AG04450 (cell line): ENCODE data around the gene KCTD15. TPM values are rescaled to one million over a fixed set of nuclear protein-coding genes. Genes with fewer than 3 reads are reported as not detected.
A peak's percentile ranks its signal among the peaks of the same experiment; 100 is the strongest.

Experiments used
- CTCF ChIA-PET: fragments of 300-600, 350-600 bp; formaldehyde crosslinking; extraction: SDS; loops from one replicate; lab custom pipeline; 2022; ENCODE audit warnings: antibody characterized with exemption, inconsistent platforms; lab: Charles Lee
- POLR2A ChIA-PET: fragments of 350-600 bp; formaldehyde crosslinking; extraction: SDS; loops from one replicate; lab custom pipeline; 2021; ENCODE audit warnings: antibody characterized with exemption, inconsistent platforms; lab: Yijun Ruan, JAX
- DNase-seq: peaks from one replicate; pipeline ENCODE4 v3.0.0-alpha.2; 2011; ENCODE audit warnings: low read depth, low spot score
- H3K27ac ChIP-seq: one replicate; pipeline ENCODE4 v1.5.1; 2012; ENCODE audit warnings: low read depth, low read length, control low read depth
- H3K27me3 ChIP-seq: one replicate; pipeline ENCODE4 v1.6.0; 2012; ENCODE audit warnings: low read length; ENCODE audit not compliant: control insufficient read depth, insufficient read depth
- H3K4me3 ChIP-seq: 2 replicates; pipeline ENCODE4 v1.5.1; 2011; ENCODE audit warnings: mild to moderate bottlenecking, low read depth, low read length, control low read depth
- H3K9me3 ChIP-seq: 2 replicates; pipeline ENCODE4 v1.5.1; 2012; ENCODE audit warnings: low read length; ENCODE audit not compliant: control insufficient read depth, insufficient read depth
- polyA minus RNA-seq: library from RNA; depleted of rRNA, polyadenylated mRNA; stranded (reverse); fragments of >200 nt; gene quantifications from 2 replicates; pipeline ENCODE4 v1.2.3, GENCODE V29; 2011; rRNA and poly(A)+ RNA removed
- polyA plus RNA-seq: library from polyadenylated mRNA; depleted of rRNA; stranded (reverse); fragments of >200 nt; gene quantifications from 2 replicates; pipeline ENCODE4 v1.2.3, GENCODE V29; 2011; rRNA removed
- TF ChIP-seq, protein P1 (sequence below): IDR thresholded peaks from 2 replicates; pipeline ENCODE4 v1.5.1; 2011; ENCODE audit warnings: low read depth, low read length, control low read depth, inconsistent platforms

Gene KCTD15, protein sequence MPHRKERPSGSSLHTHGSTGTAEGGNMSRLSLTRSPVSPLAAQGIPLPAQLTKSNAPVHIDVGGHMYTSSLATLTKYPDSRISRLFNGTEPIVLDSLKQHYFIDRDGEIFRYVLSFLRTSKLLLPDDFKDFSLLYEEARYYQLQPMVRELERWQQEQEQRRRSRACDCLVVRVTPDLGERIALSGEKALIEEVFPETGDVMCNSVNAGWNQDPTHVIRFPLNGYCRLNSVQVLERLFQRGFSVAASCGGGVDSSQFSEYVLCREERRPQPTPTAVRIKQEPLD
- polyA plus RNA-seq = 15.6 and 19.7 TPM in 2 replicates
- 11.2 and 11.3 TPM in 2 replicates for polyA minus RNA-seq

DNA sequence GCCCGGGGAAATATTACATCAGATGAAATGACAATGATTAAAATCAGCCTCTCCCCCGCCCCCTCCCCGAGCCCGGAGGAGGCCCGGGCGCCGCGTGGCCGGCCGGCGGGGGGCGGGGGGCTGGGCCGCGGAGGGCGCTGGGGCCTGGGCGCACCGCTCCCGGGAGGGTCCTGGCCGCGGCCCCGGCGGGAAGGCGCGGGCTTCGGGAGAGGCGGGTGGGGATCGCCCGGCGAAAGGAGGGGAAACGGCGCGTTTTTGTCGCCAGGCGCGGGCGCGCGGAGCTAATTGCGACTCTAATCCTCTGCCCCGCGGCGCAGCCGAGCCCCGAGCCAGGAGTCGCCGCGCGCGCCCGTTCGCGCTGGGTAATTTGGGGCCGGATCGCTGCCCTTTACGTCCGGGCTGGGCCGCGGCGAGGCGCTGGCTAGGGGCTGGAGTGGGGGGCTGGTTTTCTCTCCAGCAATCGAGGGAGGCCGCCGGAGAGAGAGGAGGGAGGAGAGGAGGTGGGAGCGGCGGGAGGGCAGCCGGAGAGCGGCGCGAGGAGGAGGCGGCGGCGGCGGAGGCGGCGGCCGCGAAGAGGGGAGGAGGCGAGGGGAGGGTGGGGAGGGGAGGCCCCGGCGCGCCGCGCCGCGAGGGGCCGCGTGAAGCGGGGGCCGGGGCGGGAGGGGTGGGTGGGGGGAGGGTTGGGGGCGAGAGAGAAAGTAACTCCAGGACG lies at the start of gene KCTD15:
KCTD15 (plus strand) TSS at position 707 of the 712 bp plus-strand sequence. CDS start 3,585 bp downstream, outside the sequence.
- Histone ChIP-seq H3K27me3 (peaks cover 6% of the 10 kb centered on the region), H3K4me3 (peak within 1 kb of the TSS; percentile 76), H3K9me3 (no peaks in the 10 kb centered on the region; the same call in 1 of the 2 replicates), H3K27ac (peak within 1 kb of the TSS; percentile 73)
- POLR2A ChIA-PET = interaction anchor here (0.5 to 0.7 kb wide), 3 partner anchors 80 to 619 kb away, joined by 3 to 6 read pairs (median 3); no protein-coding TSS in a partner anchor
- no peak for DNase-seq
- TF ChIP-seq, protein P1, sequence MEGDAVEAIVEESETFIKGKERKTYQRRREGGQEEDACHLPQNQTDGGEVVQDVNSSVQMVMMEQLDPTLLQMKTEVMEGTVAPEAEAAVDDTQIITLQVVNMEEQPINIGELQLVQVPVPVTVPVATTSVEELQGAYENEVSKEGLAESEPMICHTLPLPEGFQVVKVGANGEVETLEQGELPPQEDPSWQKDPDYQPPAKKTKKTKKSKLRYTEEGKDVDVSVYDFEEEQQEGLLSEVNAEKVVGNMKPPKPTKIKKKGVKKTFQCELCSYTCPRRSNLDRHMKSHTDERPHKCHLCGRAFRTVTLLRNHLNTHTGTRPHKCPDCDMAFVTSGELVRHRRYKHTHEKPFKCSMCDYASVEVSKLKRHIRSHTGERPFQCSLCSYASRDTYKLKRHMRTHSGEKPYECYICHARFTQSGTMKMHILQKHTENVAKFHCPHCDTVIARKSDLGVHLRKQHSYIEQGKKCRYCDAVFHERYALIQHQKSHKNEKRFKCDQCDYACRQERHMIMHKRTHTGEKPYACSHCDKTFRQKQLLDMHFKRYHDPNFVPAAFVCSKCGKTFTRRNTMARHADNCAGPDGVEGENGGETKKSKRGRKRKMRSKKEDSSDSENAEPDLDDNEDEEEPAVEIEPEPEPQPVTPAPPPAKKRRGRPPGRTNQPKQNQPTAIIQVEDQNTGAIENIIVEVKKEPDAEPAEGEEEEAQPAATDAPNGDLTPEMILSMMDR = no peak
- CTCF ChIA-PET = interaction anchor here (0.8 to 1.4 kb wide), 2 partner anchors 12 to 20 kb away, joined by 4 read pairs; no protein-coding TSS in a partner anchor

DNA sequence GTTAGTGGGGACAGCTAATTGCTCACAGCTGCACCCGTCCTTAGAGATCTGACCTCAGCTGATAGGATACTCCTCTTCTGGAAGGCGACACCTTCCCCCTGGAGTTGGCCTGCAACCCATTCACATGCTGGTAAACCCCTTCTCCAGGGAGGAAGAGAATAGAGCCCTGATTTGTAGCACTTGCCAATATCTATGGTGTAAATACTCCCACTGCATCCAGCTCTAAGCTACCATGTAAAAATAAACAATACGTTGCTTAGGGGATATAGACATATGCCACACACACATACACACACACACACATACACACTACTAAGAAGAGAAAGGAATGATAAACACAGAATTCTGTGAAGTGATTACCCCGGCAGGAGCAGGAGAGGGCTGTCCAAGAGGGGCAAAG lies 49.4 kb upstream of the KCTD15 start:
- DNase-seq = no peak
- H3K27me3 ChIP-seq = peaks cover 3% of the 10 kb centered on the region
- POLR2A ChIA-PET = no interaction called here
- H3K4me3 ChIP-seq = no peak overlapping the region
- TF ChIP-seq, protein P1 = no peak
- no peaks in the 10 kb centered on the region for H3K9me3 ChIP-seq
- no peak overlapping the region for H3K27ac ChIP-seq
- CTCF ChIA-PET = interaction anchor here (0.6 kb wide), 1 partner anchor 18 kb away, joined by 10 read pairs; no protein-coding TSS in a partner anchor

DNA sequence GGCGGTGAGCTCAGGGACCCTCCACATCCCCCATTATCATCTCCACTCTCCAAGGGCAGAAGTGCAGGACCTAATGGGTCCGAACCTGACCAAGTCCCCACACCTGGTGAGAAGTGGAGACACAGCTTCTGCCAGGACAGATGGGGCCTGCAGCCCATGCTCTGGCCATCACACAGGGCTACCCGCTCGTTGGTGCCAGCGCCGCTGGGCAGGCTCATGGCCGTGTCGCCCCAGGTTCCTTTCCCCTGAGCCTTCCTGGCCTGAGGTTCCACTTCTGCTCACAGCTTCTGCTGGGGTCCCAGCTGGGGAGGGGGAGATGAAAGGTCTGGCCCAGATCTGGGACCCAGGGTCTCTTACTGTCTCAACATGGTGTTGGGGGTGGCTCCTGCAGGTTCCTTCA lies 48.4 kb upstream of the KCTD15 start:
- TF ChIP-seq, protein P1 = no peak
- no peak overlapping the region for H3K4me3 ChIP-seq
- no peaks in the 10 kb centered on the region for H3K9me3 ChIP-seq
- POLR2A ChIA-PET = no interaction called here
- no peak for DNase-seq
- H3K27me3 ChIP-seq = peaks cover 3% of the 10 kb centered on the region
- CTCF ChIA-PET = no interaction called here
- no peak overlapping the region for H3K27ac ChIP-seq

DNA sequence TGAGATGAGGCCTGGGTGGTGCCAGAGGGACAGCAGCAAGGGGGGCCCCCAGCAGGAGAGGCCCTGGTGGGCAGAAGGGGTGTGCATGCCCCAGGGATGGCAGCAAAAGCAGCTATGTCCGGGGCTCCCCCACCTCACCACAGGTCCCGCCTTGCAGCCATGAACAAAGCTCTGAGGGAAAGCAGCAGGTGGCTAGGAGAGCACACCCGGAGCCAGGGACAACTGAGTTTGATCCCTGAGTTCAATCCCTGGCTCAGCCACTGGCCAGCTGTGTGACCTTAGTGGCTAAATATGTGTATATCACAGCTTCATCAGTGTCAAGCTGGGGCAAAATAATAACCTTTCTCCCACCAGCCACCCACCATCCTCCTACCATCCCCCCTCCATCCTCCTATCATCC lies 47.7 kb upstream of the KCTD15 start:
- no peaks in the 10 kb centered on the region for H3K9me3 ChIP-seq
- no peak overlapping the region for H3K4me3 ChIP-seq
- TF ChIP-seq, protein P1 = no peak
- POLR2A ChIA-PET = no interaction called here
- DNase-seq = no peak
- H3K27ac ChIP-seq = no peak overlapping the region
- CTCF ChIA-PET = interaction anchor here (1.0 kb wide), 1 partner anchor 22 kb away, joined by 3 read pairs; no protein-coding TSS in a partner anchor
- peaks cover 3% of the 10 kb centered on the region for H3K27me3 ChIP-seq
